ENCODE measurements around the gene TRIM24. TPM values are rescaled to one million over a fixed set of nuclear protein-coding genes. Genes with fewer than 3 reads are reported as not detected.

TRIM24 gene
- polyA plus RNA-seq, 3 donors = 3.5 to 8.9 (median 6.0) TPM

DNA sequence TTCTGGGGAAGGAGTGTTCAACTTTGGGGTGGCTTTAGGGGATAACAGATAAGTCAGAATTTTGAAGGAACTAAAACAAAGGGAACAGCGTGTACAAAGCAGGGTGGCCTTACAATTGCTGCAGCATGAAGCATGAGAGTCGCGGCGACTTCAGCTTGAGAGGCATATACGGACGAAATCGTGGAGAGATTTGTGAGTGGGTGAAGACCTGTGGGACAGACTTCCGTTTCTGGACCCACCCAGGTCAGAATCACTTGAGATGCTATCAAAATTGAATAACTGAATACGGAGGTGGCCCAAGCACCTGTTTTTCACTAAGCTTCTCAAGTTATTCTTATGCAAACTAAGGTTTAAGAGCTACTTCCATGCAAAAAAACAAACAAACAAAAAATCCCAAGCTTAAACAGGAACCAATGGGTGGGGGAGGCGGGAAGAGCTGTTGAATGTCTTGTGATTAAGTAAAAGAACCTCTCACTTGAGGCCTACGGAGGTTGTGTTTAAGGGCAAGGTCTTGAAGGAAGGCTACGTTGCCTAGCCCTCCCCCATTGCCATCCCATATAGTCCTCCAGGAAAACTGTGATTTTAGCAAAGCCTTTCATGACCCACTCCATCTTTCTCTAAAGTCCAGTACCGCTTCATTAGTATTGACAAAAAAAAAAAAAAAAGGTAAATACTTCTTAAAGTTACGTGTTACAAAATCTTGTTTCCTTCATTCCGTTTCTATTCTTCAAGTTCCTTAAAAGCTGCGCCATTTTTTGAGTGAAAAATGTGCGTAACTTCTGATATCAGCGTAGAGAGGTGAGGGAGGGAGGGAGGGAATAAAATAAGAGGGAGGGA lies 1.3 kb upstream of the TRIM24 start:
- Histone ChIP-seq H3K9me3 (replicated peaks in 1 of 2; ENCODE audit: control insufficient read depth in 1 of 2, insufficient read depth in 1 of 2, low read length in 2 of 2) (peaks cover 0 to 6% of the 10 kb centered on the region in 2 donors), H3K4me3 (replicated peaks in 1 of 3; ENCODE audit: low read depth in 2 of 3, low read length in 3 of 3) (peak overlapping the region in 2 of 3 experiments; percentile 80), H4K20me1 (ENCODE audit: insufficient read depth, low read length) (peaks cover 23% of the 10 kb centered on the region), H3K36me3 (replicated peaks in 1 of 2; ENCODE audit: control insufficient read depth in 1 of 2, insufficient read depth in 2 of 2, low read length in 2 of 2) (peaks cover 0 to 5% of the 10 kb centered on the region in 2 donors), H2AFZ (ENCODE audit: insufficient read depth, low read depth, low read length, poor library complexity, severe bottlenecking) (peak overlapping the region; percentile 75), H3K79me2 (ENCODE audit: insufficient read depth, low read length) (peaks cover 33% of the 10 kb centered on the region), H3K27ac (ENCODE audit: low read depth in 1 of 2, low read length in 2 of 2) (peak overlapping the region in 1 of 2 donors; percentile 36), H3K27me3 (ENCODE audit: control insufficient read depth in 2 of 2, insufficient read depth in 2 of 2, low read length in 2 of 2) (no peaks in the 10 kb centered on the region), H3K4me1 (ENCODE audit: control insufficient read depth in 1 of 2, insufficient read depth in 2 of 2, low read length in 2 of 2) (peaks cover 13 to 16% of the 10 kb centered on the region in 2 donors), H3K4me2 (replicated peaks; ENCODE audit: extremely low read depth, low read length, poor library complexity, severe bottlenecking) (peak overlapping the region; percentile 75), H3K9ac (ENCODE audit: insufficient read depth, low read length, poor library complexity, severe bottlenecking) (no peak overlapping the region)
- WGBS (ENCODE audit: insufficient coverage) = 89% methylated on average over 10 of the region's 18 CpGs
- TF ChIP-seq, protein P1, sequence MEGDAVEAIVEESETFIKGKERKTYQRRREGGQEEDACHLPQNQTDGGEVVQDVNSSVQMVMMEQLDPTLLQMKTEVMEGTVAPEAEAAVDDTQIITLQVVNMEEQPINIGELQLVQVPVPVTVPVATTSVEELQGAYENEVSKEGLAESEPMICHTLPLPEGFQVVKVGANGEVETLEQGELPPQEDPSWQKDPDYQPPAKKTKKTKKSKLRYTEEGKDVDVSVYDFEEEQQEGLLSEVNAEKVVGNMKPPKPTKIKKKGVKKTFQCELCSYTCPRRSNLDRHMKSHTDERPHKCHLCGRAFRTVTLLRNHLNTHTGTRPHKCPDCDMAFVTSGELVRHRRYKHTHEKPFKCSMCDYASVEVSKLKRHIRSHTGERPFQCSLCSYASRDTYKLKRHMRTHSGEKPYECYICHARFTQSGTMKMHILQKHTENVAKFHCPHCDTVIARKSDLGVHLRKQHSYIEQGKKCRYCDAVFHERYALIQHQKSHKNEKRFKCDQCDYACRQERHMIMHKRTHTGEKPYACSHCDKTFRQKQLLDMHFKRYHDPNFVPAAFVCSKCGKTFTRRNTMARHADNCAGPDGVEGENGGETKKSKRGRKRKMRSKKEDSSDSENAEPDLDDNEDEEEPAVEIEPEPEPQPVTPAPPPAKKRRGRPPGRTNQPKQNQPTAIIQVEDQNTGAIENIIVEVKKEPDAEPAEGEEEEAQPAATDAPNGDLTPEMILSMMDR (IDR thresholded peaks at IDR 0.05) = no peak
- Mint-ChIP-seq H3K27ac (peak overlapping the region in 4 of 7 donors; percentile 17 to 80 (median 69)), H3K4me3 (peak overlapping the region; percentile 55 to 96), H3K36me3 (peaks cover 5 to 7% of the 10 kb centered on the region in 2 donors), H3K27me3 (ENCODE audit: low read depth in 3 of 3) (peaks cover 0 to 1% (median 0%) of the 10 kb centered on the region in 3 donors), H3K4me1 (peaks cover 28% of the 10 kb centered on the region), H3K9me3 (peaks cover 2 to 16% (median 8%) of the 10 kb centered on the region in 7 donors)
- intact Hi-C loops (cut with micrococcal nuclease) = no loop called here
- DNase-seq = peak; percentile 29 to 58 (median 39)

DNA sequence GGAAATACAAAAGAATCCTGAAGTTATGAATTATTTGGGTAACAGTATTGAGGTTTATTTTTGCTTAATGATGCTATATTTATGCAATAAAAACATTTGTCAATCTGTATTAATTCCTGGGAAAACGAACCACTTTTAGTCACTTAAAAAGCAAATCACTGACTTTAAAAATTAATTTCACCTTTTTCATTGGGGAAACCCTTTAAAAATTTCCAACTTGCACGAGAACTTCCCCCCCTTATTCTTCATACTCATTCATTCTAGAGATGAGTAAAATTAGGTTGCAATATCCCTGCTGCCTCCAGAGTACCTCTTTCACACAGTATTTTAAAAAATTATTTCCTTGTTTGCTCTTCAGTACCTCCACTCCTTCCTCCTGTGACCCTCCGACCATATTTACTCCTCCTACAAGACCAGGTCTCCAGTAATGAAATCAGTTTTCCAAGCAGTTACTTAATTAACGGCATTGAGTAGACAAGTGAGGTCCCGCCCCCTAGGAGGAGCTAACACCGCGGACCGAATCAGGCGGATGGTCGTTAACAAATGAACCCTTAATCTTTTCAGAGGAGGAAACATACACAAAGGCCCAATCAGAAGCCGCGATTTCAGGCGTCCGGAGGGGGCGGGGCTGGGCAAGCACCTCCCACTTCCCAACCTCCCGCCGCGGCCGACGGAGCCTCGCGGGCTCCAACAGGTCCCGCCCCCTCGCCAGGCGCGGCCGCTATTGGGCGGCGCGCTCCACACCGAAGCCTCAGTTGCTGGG lies 465 bp upstream of the TRIM24 start:
- H3K36me3 ChIP-seq (replicated peaks in 1 of 2; ENCODE audit: control insufficient read depth in 1 of 2, insufficient read depth in 2 of 2, low read length in 2 of 2) = peaks cover 0 to 5% of the 10 kb centered on the region in 2 donors
- peaks cover 2 to 15% (median 8%) of the 10 kb centered on the region in 7 donors for H3K9me3 Mint-ChIP-seq
- H2AFZ ChIP-seq (ENCODE audit: insufficient read depth, low read depth, low read length, poor library complexity, severe bottlenecking) = peak overlapping the region; percentile 75
- H4K20me1 ChIP-seq (ENCODE audit: insufficient read depth, low read length) = peaks cover 28% of the 10 kb centered on the region
- H3K4me1 Mint-ChIP-seq = peaks cover 32% of the 10 kb centered on the region
- peaks cover 0 to 1% (median 0%) of the 10 kb centered on the region in 3 donors for H3K27me3 Mint-ChIP-seq (ENCODE audit: low read depth in 3 of 3)
- peak; percentile 96 to 98 (median 97) for DNase-seq
- TF ChIP-seq, protein P1 (IDR thresholded peaks at IDR 0.05) = no peak
- peak overlapping the region; percentile 39 to 80 (median 80) for H3K4me3 ChIP-seq (replicated peaks in 1 of 3; ENCODE audit: low read depth in 2 of 3, low read length in 3 of 3)
- H3K4me2 ChIP-seq (replicated peaks; ENCODE audit: extremely low read depth, low read length, poor library complexity, severe bottlenecking) = peak overlapping the region; percentile 75
- no peak overlapping the region for H3K9ac ChIP-seq (ENCODE audit: insufficient read depth, low read length, poor library complexity, severe bottlenecking)
- peak overlapping the region; percentile 85 to 96 (median 90) for H3K27ac Mint-ChIP-seq
- peak overlapping the region; percentile 16 to 77 for H3K27ac ChIP-seq (ENCODE audit: low read depth in 1 of 2, low read length in 2 of 2)
- 0% methylated on average over 12 of the region's 31 CpGs for WGBS (ENCODE audit: insufficient coverage)
- peaks cover 0 to 6% of the 10 kb centered on the region in 2 donors for H3K9me3 ChIP-seq (replicated peaks in 1 of 2; ENCODE audit: control insufficient read depth in 1 of 2, insufficient read depth in 1 of 2, low read length in 2 of 2)
- H3K4me3 Mint-ChIP-seq = peak overlapping the region; percentile 96
- intact Hi-C loops (cut with micrococcal nuclease) = loop anchor here in 1 of 2 donors (10.0 kb wide), 1 partner anchor 455 kb away; the partner anchor contains the start of gene CREB3L2
- no peaks in the 10 kb centered on the region for H3K27me3 ChIP-seq (ENCODE audit: control insufficient read depth in 2 of 2, insufficient read depth in 2 of 2, low read length in 2 of 2)
- H3K36me3 Mint-ChIP-seq = peaks cover 7% of the 10 kb centered on the region in 2 donors
- peaks cover 41% of the 10 kb centered on the region for H3K79me2 ChIP-seq (ENCODE audit: insufficient read depth, low read length)
- H3K4me1 ChIP-seq (ENCODE audit: control insufficient read depth in 1 of 2, insufficient read depth in 2 of 2, low read length in 2 of 2) = peaks cover 13 to 16% of the 10 kb centered on the region in 2 donors

Measured in CD14-positive monocyte (primary cell).